GM12874 (cell line): ENCODE results near the gene ADSL.

Experiments used
- CTCF ChIP-seq: IDR thresholded peaks from 2 replicates; pipeline ENCODE4 v1.5.1; 2011; ENCODE audit warnings: low read depth, mild to moderate bottlenecking, control low read depth, low read length, moderate library complexity; ENCODE audit not compliant: insufficient read depth

Gene ADSL

GRCh38 chr22:40377931-40378330 lies 31.6 kb downstream of the ADSL start:
- no peak for TF ChIP-seq CTCF

- no peak for TF ChIP-seq CTCF
These were observed 35.2 kb downstream of the ADSL start for GRCh38 chr22:40381461-40381860.

- no peak for TF ChIP-seq CTCF
These were observed 37.6 kb downstream of the ADSL start for GRCh38 chr22:40383905-40384304.

- no peak for TF ChIP-seq CTCF
These were observed 38.9 kb downstream of the ADSL start for GRCh38 chr22:40385036-40385782.

- no peak for TF ChIP-seq CTCF
These were observed 41.4 kb downstream of the ADSL start for GRCh38 chr22:40387746-40388145.

GRCh38 chr22:40388231-40388630 lies 41.9 kb downstream of the ADSL start:
- no peak for TF ChIP-seq CTCF

GRCh38 chr22:40391417-40391816 lies 45.1 kb downstream of the ADSL start:
- no peak for TF ChIP-seq CTCF
